Central memory CD8-positive, alpha-beta T cell (primary cell): ENCODE measurements around the gene PHF20.

Experiments
- ATAC-seq: fragments of 150-1000 bp; cut with Tn5 transposase; replicated peaks from 2 replicates; pipeline ENCODE4 v1.10.0; 2022; ENCODE audit warnings: mild to moderate bottlenecking, moderate FRiP score, moderate number of reproducible peaks; ENCODE audit not compliant: poor library complexity, severe bottlenecking; ENCODE audit errors: extremely low read depth
- DNase-seq, 2 donors: peaks; one replicate each; pipeline ENCODE4 v3.0.0; 2021; ENCODE audit warnings: low spot score in 2 of 2
- H3K27ac Mint-ChIP-seq: one replicate; pipeline ENCODE4 v1.8.0; 2022; ENCODE audit warnings: low read depth, mild to moderate bottlenecking, moderate library complexity, mixed read lengths
- H3K27me3 Mint-ChIP-seq: one replicate; pipeline ENCODE4 v1.8.0; 2022; ENCODE audit warnings: mixed read lengths
- H3K36me3 Mint-ChIP-seq: one replicate; pipeline ENCODE4 v1.8.0; 2022; ENCODE audit warnings: mild to moderate bottlenecking, moderate library complexity, mixed read lengths; ENCODE audit not compliant: insufficient read depth
- H3K4me1 Mint-ChIP-seq: one replicate; pipeline ENCODE4 v1.8.0; 2022; ENCODE audit warnings: mixed read lengths
- H3K4me3 Mint-ChIP-seq: one replicate; pipeline ENCODE4 v1.8.0; 2022; ENCODE audit warnings: mild to moderate bottlenecking, moderate library complexity, mixed read lengths
- H3K9me3 Mint-ChIP-seq: one replicate; pipeline ENCODE4 v1.8.0; 2022; ENCODE audit warnings: mixed read lengths

PHF20 gene

GRCh38 chr20:35971981-35972380 is 200.2 kb downstream of the PHF20 start:
- no peaks in the 10 kb centered on the region for H3K27me3 Mint-ChIP-seq
- H3K27ac Mint-ChIP-seq = no peak overlapping the region
- ATAC-seq (no peak), DNase-seq (no peak)
- no peaks in the 10 kb centered on the region for H3K36me3 Mint-ChIP-seq
- no peaks in the 10 kb centered on the region for H3K4me1 Mint-ChIP-seq
- H3K9me3 Mint-ChIP-seq = no peaks in the 10 kb centered on the region
- no peak overlapping the region for H3K4me3 Mint-ChIP-seq

DNA sequence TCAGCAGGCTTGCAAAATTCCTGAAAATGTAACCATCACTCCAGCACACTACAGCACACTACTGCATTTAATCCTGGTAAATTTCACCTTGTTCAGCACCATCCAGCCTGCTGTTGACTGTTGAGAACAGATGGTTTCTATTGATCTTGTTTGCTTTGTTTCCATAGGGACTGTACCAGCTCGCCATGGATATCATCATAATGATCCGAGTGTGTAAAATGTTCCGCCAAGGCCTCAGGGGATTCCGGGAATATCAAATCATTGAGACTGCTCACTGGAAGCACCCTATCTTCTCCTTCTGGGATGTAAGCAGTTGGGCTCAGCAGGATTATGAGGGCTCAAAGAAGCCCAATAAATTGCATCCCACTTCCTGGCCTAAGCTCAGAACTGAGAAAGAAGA is 200.6 kb downstream of the PHF20 start:
- DNase-seq = no peak
- Mint-ChIP-seq H3K4me1 (no peaks in the 10 kb centered on the region), H3K27me3 (no peaks in the 10 kb centered on the region), H3K27ac (no peak overlapping the region), H3K36me3 (no peaks in the 10 kb centered on the region), H3K9me3 (no peaks in the 10 kb centered on the region), H3K4me3 (no peak overlapping the region)
- no peak for ATAC-seq

GRCh38 chr20:35974256-35974655 is 202.4 kb downstream of the PHF20 start:
- ATAC-seq (no peak), DNase-seq (no peak)
- H3K4me1 Mint-ChIP-seq = no peaks in the 10 kb centered on the region
- H3K27me3 Mint-ChIP-seq = no peaks in the 10 kb centered on the region
- H3K27ac Mint-ChIP-seq = no peak overlapping the region
- H3K9me3 Mint-ChIP-seq = no peaks in the 10 kb centered on the region
- no peaks in the 10 kb centered on the region for H3K36me3 Mint-ChIP-seq
- H3K4me3 Mint-ChIP-seq = no peak overlapping the region

DNA sequence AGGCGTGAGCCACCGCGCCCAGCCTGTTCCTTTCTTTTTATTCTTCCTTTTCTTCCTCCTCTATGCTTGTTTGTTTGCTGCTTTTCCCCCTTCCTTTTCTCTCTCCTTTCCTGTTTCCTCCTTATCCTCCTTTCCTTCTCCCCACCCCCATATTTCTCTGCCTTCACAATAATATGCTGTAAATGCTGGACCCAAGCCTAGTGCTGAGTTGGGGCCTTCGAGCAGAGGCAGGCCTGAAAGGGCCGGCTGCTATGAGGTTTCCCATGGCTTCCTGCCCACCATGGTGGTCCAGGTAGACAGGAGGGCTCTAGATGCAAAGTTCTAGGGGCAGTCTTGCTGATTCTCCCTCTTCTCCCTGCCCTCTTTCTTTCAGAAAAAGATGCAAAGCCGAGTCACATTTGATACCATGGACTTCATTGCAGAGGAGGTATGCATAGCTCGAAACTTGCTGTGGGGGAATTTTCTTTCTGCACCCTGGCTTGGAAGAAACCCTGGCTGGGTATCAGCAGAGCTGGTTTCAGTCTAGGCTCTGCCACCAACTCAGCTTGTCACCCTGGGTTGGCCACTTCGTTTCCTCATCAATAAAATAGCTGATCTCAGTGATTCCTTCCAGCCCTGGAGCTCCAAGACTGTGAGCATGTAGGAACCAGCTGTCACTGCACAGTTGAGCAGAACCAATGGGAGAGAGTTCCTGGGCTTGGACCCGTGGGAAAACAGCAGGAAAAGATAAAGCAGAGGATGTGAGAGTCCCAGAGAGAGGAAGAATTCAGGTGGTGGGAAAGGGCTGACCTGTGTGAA is 204.0 kb downstream of the PHF20 start:
- Mint-ChIP-seq H3K4me3 (no peak overlapping the region), H3K27me3 (no peaks in the 10 kb centered on the region), H3K9me3 (no peaks in the 10 kb centered on the region), H3K4me1 (no peaks in the 10 kb centered on the region), H3K27ac (no peak overlapping the region), H3K36me3 (no peaks in the 10 kb centered on the region)
- ATAC-seq (no peak), DNase-seq (no peak)

DNA sequence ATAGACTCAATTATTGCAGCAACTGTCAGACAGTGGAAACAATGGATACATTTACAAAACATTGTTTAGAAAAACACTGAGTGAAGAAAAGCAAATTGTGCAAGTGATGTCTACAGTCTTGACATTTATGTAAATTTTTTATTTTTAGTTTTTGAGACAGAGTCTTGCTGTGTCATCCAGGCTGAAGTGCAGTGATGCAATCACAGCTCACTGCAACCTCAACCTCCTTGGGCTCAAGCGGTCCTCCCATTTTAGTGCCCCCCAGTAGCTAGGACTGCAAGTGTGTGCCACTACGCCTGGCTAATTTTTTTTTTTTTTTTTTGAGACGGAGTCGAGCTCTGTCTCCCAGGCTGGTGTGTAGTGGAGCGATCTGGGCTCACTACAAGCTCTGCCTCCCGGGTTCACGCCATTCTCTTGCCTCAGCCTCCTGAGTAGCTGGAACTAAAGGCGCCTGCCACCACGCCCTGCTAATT is 206.3 kb downstream of the PHF20 start:
- no peak for ATAC-seq

DNA sequence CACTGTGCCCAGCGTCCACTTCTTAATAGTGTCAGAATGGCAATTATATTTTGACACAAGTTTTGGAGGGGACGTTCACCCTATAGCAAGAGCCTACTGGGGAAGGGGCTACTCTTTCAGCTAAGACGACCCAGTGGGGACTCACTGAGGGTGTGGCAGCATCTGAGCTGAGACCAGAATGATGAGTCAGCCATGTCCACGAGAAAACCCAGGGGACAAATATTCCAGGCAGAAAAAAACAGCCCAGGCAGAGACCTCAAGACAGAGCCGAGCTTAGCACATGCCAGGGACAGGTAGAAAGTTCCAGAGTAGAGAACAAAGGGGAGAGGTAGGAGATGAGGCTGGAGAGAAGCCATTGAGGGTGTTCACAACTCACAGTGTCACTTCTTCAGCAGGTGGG is 207.7 kb downstream of the PHF20 start:
- Mint-ChIP-seq H3K4me3 (no peak overlapping the region), H3K27ac (no peak overlapping the region), H3K9me3 (no peaks in the 10 kb centered on the region), H3K36me3 (no peaks in the 10 kb centered on the region), H3K27me3 (peaks cover 10% of the 10 kb centered on the region), H3K4me1 (peaks cover 5% of the 10 kb centered on the region)
- ATAC-seq = no peak
- DNase-seq = no peak

More for the DNA sequence above, 206.3 kb downstream of the PHF20 start:
- no peak for DNase-seq
- no peak overlapping the region for H3K27ac Mint-ChIP-seq
- H3K9me3 Mint-ChIP-seq = no peaks in the 10 kb centered on the region
- peaks cover 10% of the 10 kb centered on the region for H3K27me3 Mint-ChIP-seq
- no peak overlapping the region for H3K4me3 Mint-ChIP-seq
- no peaks in the 10 kb centered on the region for H3K36me3 Mint-ChIP-seq
- H3K4me1 Mint-ChIP-seq = no peaks in the 10 kb centered on the region

GRCh38 chr20:35981969-35982368 is 210.2 kb downstream of the PHF20 start:
- ATAC-seq = no peak
- Mint-ChIP-seq H3K4me1 (peaks cover 5% of the 10 kb centered on the region), H3K27ac (no peak overlapping the region), H3K9me3 (no peaks in the 10 kb centered on the region), H3K36me3 (no peaks in the 10 kb centered on the region), H3K4me3 (no peak overlapping the region), H3K27me3 (peaks cover 18% of the 10 kb centered on the region)
- no peak for DNase-seq

- H3K27me3 Mint-ChIP-seq = peaks cover 31% of the 10 kb centered on the region
- no peaks in the 10 kb centered on the region for H3K36me3 Mint-ChIP-seq
- peaks cover 5% of the 10 kb centered on the region for H3K4me1 Mint-ChIP-seq
- no peaks in the 10 kb centered on the region for H3K9me3 Mint-ChIP-seq
- ATAC-seq (no peak), DNase-seq (no peak)
- no peak overlapping the region for H3K4me3 Mint-ChIP-seq
- no peak overlapping the region for H3K27ac Mint-ChIP-seq
Measured at GRCh38 chr20:35984382-35984781, 212.6 kb downstream of the PHF20 start.

GRCh38 chr20:35985806-35986205 is 214.0 kb downstream of the PHF20 start:
- Mint-ChIP-seq H3K27ac (no peak overlapping the region), H3K27me3 (peaks cover 34% of the 10 kb centered on the region), H3K36me3 (no peaks in the 10 kb centered on the region), H3K4me1 (peaks cover 5% of the 10 kb centered on the region), H3K9me3 (no peaks in the 10 kb centered on the region), H3K4me3 (no peak overlapping the region)
- ATAC-seq = no peak
- no peak for DNase-seq

DNA sequence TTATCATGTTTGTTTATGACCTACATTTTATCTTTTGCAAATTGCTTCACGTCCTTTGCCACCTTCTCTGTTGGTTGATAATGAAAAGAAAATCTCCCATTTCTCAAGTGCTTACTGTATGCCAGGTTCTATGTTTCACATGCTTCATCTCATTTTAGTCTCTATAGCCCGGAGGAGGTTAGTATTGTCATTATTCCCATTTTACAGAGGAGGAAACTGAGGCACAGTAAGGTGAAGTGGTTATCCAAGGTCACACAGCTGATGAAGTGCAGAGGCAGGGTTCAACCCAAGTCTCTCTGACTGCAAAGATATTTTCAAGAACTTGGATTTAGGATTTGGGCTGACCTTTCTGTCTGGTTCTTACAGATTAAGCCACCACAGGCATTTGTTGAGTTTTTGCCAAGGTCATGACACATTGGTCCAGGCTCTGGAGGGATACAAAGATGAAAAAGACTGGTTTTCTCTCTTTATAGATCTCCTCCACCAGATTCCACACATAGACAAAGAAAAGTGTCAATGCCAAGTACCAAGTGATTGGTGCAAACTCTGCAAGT is 217.2 kb downstream of the PHF20 start:
- Mint-ChIP-seq H3K27me3 (peaks cover 25% of the 10 kb centered on the region), H3K9me3 (no peaks in the 10 kb centered on the region), H3K36me3 (no peaks in the 10 kb centered on the region), H3K4me1 (peaks cover 13% of the 10 kb centered on the region), H3K4me3 (no peak overlapping the region), H3K27ac (no peak overlapping the region)
- DNase-seq = no peak
- ATAC-seq = no peak

DNA sequence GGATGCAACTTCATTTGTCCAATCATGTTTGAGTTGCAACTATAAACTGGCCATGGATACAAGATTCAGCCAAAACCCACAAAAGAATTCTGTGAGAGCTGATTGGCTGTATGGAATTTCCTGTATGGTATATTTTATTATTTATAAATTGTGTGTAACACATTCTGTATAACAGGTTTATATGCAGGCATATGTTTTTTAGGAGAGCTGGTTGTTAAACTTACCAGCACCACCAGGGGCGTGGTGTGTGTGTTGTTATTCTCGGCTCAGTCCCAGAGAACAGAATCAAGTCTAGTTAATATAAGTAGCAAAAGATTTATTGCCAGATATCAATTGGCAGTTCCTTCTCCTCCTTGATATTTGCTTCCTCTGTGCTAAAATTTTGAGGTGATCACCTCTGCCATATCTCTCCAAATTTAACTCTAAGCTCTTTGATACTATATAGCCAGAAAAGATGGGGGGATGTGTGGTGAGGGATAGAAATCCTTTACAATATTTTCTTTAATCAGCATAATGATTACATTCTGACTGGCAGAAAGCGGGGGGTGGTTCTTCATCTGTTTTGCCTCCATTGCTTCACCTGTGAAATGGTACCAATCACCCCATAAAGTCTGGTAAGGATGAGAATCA is 219.4 kb downstream of the PHF20 start:
- H3K27ac Mint-ChIP-seq = no peak overlapping the region
- no peak for DNase-seq
- H3K27me3 Mint-ChIP-seq = peaks cover 24% of the 10 kb centered on the region
- H3K4me3 Mint-ChIP-seq = no peak overlapping the region
- no peaks in the 10 kb centered on the region for H3K9me3 Mint-ChIP-seq
- ATAC-seq = no peak
- H3K36me3 Mint-ChIP-seq = no peaks in the 10 kb centered on the region
- peaks cover 8% of the 10 kb centered on the region for H3K4me1 Mint-ChIP-seq

DNA sequence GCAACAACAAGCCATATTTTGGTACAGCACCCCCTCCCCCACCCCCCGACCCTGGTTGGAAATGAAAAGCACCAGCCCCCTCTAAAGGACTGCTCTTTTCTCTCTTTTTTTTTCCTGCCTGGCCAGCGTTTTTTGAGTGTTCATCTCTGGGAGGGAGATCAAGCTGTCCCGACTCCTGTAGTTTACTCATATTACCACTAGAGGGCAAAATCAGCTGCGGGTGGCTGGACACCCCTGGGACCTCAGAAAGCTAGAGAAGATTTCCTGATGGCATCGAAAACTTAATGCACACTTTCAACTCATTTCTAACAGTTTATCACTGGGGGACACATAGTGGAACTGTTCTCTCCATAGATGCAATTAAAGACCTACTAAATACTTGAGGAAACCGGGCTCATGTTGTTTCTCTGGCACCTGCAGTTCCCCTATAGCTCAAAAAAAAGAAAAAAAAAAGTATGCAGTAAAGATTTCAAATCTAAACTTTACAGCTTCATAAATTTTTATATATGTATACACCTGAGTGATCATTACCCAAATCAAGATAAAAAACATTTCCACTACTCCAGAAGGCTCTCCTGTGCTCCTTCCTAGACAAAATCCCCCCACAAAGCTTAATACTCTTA is 221.0 kb downstream of the PHF20 start:
- H3K36me3 Mint-ChIP-seq = no peaks in the 10 kb centered on the region
- H3K4me3 Mint-ChIP-seq = no peak overlapping the region
- H3K4me1 Mint-ChIP-seq = peaks cover 8% of the 10 kb centered on the region
- ATAC-seq = peak; percentile 82
- H3K27me3 Mint-ChIP-seq = peaks cover 14% of the 10 kb centered on the region
- no peak overlapping the region for H3K27ac Mint-ChIP-seq
- DNase-seq = peak in 1 of 2 donors; percentile 35
- no peaks in the 10 kb centered on the region for H3K9me3 Mint-ChIP-seq
